Panc1 (cell line): ENCODE measurements around the gene PRKCA. TPM values are rescaled to one million over a fixed set of nuclear protein-coding genes. Genes with fewer than 3 reads are reported as not detected.

Experiments used
- ATAC-seq: fragments of 200-7000 bp; cut with Tn5 transposase; 2 replicates; pipeline ENCODE4 v1.9.1; 2020; ENCODE audit warnings: mild to moderate bottlenecking, moderate library complexity
- BruUV-seq: library from RNA; stranded (reverse); fragments of 400-500 nt; replicated peaks from 2 replicates; lab custom pipeline; 2021; lab: Mats Ljungman, UMichigan
- CTCF ChIA-PET: fragments of 300-600 bp; sonication (Branson Sonifier 250); formaldehyde crosslinking; loops from one replicate; lab custom pipeline; 2022; ENCODE audit warnings: antibody characterized with exemption; lab: Charles Lee
- POLR2A ChIA-PET: fragments of 300-600 bp; sonication (Branson Sonifier 250); formaldehyde crosslinking; loops from one replicate; lab custom pipeline; 2022; ENCODE audit warnings: antibody characterized with exemption; lab: Charles Lee
- DNase-seq: peaks from one replicate; pipeline ENCODE4 v3.0.0-alpha.2; 2010; ENCODE audit warnings: low read depth, low spot score
- H3K27ac ChIP-seq: 2 replicates; pipeline ENCODE4 v1.5.1; 2011; ENCODE audit warnings: mild to moderate bottlenecking, low read length, inconsistent platforms
- H3K27me3 ChIP-seq: fragments of 200-500 bp; sonication (Bioruptor generic); 2 replicates; pipeline ENCODE4 v1.6.0; 2014; ENCODE audit warnings: low read length, inconsistent platforms; ENCODE audit not compliant: control insufficient read depth, insufficient read depth
- H3K36me3 ChIP-seq: fragments of 200-500 bp; sonication (Bioruptor generic); 2 replicates; pipeline ENCODE4 v1.5.1; 2014; ENCODE audit warnings: inconsistent platforms, mild to moderate bottlenecking, low read length, moderate library complexity; ENCODE audit not compliant: control insufficient read depth, insufficient read depth
- H3K4me1 ChIP-seq: 2 replicates; pipeline ENCODE4 v1.5.1; 2011; ENCODE audit warnings: inconsistent platforms, mild to moderate bottlenecking, low read length, moderate library complexity; ENCODE audit not compliant: control insufficient read depth, insufficient read depth
- H3K4me3 ChIP-seq, 2 experiments: 2 replicates each; pipeline ENCODE4 v1.5.1; 2011 to 2012; ENCODE audit warnings: low read depth in 2 of 2, low read length in 2 of 2, mild to moderate bottlenecking in 2 of 2, inconsistent platforms in 1 of 2, moderate library complexity in 1 of 2
- H3K9me3 ChIP-seq: fragments of 200-500 bp; sonication (Bioruptor generic); 2 replicates; pipeline ENCODE4 v1.5.1; 2014; ENCODE audit warnings: low read depth, mild to moderate bottlenecking, inconsistent platforms, low read length, moderate library complexity; ENCODE audit not compliant: control insufficient read depth, insufficient read depth
- POLR2AphosphoS5 ChIP-seq: IDR thresholded peaks from 2 replicates; pipeline ENCODE4 v1.6.1; 2012; ENCODE audit warnings: mild to moderate bottlenecking, low read depth, low read length, moderate library complexity
- SIN3A ChIP-seq: IDR thresholded peaks from 2 replicates; pipeline ENCODE4 v1.6.1; 2012; ENCODE audit warnings: low read depth, mild to moderate bottlenecking, low read length, moderate library complexity, borderline replicate concordance; ENCODE audit not compliant: insufficient read depth
- TCF7L2 ChIP-seq: IDR thresholded peaks from 2 replicates; pipeline ENCODE4 v1.6.1; 2011; ENCODE audit warnings: mild to moderate bottlenecking, low read depth, low read length, inconsistent platforms
- in situ Hi-C: cut with HindIII; loops from 2 replicates; pipeline ENCODE4 v1.10.0; 2016; ENCODE audit warnings: low sequenced_read_pairs, low pct_unique_long_range_greater_than_20kb
- intact Hi-C: fragments of 100-400 bp; cut with micrococcal nuclease; formaldehyde crosslinking; loops from one replicate; pipeline ENCODE4 v1.10.0; 2022; ENCODE audit not compliant: unreplicated experiment
- total RNA-seq: library from RNA; stranded (reverse); gene quantifications from one replicate; pipeline ENCODE4 v1.2.1, GENCODE V29; 2021; ENCODE audit not compliant: unreplicated experiment
- TF ChIP-seq, protein P1 (sequence below), 2 experiments: IDR thresholded peaks; 2 replicates each; pipeline ENCODE4 v1.6.1; 2011 to 2012; ENCODE audit warnings: low read depth in 2 of 2, control low read depth in 1 of 2, low read length in 1 of 2, mild to moderate bottlenecking in 1 of 2, moderate library complexity in 1 of 2; ENCODE audit not compliant: insufficient read depth in 1 of 2
- TF ChIP-seq, protein P2 (sequence below): fragments of 450-650 bp; IDR thresholded peaks from 2 replicates; pipeline ENCODE4 v1.5.1; 2017; ENCODE audit warnings: mild to moderate bottlenecking

The PRKCA gene
- total RNA-seq, 1 experiment from 2014 or later, result 53.0 TPM

DNA sequence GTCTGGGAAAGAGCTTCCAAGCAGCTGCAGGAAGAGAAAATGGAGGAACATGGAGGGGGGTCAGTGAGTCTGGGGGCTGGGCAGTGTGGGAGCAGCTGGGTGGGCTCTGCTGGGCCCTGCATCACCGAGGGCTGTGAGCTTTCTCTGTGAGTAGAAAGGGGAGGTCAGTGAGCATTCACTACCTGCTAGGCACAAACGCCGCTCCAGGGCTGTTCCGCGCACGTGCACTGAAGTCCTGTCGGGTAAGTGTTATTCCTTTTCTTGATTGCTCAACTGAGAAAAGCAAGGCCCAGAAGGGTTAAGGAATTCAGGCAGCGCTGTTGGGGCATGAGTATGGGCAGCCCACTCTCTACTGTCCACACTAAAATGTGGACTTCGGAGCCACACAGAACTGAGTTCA lies 537.2 kb downstream of the PRKCA start:
- ChIA-PET CTCF (no interaction called here), POLR2A (no interaction called here)
- Histone ChIP-seq H3K9me3 (no peaks in the 10 kb centered on the region), H3K27ac (no peak overlapping the region), H3K4me3 (no peak overlapping the region), H3K36me3 (no peaks in the 10 kb centered on the region), H3K4me1 (no peaks in the 10 kb centered on the region), H3K27me3 (no peaks in the 10 kb centered on the region)
- in situ Hi-C loops, result no loop called here
- DNase-seq, result no peak
- ATAC-seq, result no peak
- TF ChIP-seq, protein P1, sequence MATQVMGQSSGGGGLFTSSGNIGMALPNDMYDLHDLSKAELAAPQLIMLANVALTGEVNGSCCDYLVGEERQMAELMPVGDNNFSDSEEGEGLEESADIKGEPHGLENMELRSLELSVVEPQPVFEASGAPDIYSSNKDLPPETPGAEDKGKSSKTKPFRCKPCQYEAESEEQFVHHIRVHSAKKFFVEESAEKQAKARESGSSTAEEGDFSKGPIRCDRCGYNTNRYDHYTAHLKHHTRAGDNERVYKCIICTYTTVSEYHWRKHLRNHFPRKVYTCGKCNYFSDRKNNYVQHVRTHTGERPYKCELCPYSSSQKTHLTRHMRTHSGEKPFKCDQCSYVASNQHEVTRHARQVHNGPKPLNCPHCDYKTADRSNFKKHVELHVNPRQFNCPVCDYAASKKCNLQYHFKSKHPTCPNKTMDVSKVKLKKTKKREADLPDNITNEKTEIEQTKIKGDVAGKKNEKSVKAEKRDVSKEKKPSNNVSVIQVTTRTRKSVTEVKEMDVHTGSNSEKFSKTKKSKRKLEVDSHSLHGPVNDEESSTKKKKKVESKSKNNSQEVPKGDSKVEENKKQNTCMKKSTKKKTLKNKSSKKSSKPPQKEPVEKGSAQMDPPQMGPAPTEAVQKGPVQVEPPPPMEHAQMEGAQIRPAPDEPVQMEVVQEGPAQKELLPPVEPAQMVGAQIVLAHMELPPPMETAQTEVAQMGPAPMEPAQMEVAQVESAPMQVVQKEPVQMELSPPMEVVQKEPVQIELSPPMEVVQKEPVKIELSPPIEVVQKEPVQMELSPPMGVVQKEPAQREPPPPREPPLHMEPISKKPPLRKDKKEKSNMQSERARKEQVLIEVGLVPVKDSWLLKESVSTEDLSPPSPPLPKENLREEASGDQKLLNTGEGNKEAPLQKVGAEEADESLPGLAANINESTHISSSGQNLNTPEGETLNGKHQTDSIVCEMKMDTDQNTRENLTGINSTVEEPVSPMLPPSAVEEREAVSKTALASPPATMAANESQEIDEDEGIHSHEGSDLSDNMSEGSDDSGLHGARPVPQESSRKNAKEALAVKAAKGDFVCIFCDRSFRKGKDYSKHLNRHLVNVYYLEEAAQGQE (IDR thresholded peaks at IDR 0.05; ENCODE audit: insufficient read depth in 1 of 2, low read depth in 2 of 2, low read length in 1 of 2), result no peak
- TF ChIP-seq SIN3A (no peak), TCF7L2 (no peak), POLR2AphosphoS5 (no peak)
- TF ChIP-seq, protein P2, sequence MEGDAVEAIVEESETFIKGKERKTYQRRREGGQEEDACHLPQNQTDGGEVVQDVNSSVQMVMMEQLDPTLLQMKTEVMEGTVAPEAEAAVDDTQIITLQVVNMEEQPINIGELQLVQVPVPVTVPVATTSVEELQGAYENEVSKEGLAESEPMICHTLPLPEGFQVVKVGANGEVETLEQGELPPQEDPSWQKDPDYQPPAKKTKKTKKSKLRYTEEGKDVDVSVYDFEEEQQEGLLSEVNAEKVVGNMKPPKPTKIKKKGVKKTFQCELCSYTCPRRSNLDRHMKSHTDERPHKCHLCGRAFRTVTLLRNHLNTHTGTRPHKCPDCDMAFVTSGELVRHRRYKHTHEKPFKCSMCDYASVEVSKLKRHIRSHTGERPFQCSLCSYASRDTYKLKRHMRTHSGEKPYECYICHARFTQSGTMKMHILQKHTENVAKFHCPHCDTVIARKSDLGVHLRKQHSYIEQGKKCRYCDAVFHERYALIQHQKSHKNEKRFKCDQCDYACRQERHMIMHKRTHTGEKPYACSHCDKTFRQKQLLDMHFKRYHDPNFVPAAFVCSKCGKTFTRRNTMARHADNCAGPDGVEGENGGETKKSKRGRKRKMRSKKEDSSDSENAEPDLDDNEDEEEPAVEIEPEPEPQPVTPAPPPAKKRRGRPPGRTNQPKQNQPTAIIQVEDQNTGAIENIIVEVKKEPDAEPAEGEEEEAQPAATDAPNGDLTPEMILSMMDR, result no peak
- no TSS peak for BruUV-seq
- intact Hi-C loops, result no loop called here

DNA sequence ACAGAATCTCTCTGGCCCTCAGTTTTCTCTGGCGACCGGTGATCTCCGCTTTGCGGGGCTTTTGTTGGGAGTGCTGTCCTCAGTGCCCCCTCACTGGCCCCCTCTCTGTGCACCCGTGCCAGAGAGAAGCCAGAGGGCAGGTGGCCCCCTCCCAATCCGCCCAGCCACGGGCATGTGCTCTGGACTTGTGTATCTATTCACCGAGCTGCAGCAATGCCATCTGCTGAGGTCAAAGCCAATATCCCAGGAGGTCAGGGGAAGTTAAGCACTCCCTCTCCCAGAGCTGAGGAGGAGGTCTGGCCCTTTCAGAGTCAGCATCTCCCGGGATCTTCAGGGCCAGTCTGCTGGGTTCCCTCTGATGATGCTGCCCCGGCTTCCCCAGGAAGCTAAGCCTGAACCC lies 537.6 kb downstream of the PRKCA start:
- POLR2A ChIA-PET, result no interaction called here
- no peaks in the 10 kb centered on the region for H3K27me3 ChIP-seq
- intact Hi-C loops, result no loop called here

More for the DNA sequence above, 537.6 kb downstream of the PRKCA start:
- no peak overlapping the region for H3K4me3 ChIP-seq
- ATAC-seq (no peak), DNase-seq (no peak)
- no peaks in the 10 kb centered on the region for H3K9me3 ChIP-seq
- in situ Hi-C loops, result no loop called here
- no peaks in the 10 kb centered on the region for H3K36me3 ChIP-seq
- H3K27ac ChIP-seq, result no peak overlapping the region
- no TSS peak for BruUV-seq
- H3K4me1 ChIP-seq, result no peaks in the 10 kb centered on the region
- TF ChIP-seq SIN3A (no peak), POLR2AphosphoS5 (no peak), TCF7L2 (no peak)
- TF ChIP-seq, protein P1 (IDR thresholded peaks at IDR 0.05; ENCODE audit: insufficient read depth in 1 of 2, low read depth in 2 of 2, low read length in 1 of 2), result no peak
- TF ChIP-seq, protein P2, result no peak
- CTCF ChIA-PET, result no interaction called here
